Renal cortical epithelial cell (primary cell): ENCODE data around the gene ULK4. TPM values are rescaled to one million over a fixed set of nuclear protein-coding genes. Genes with fewer than 3 reads are reported as not detected.

Experiments used
- DNase-seq: peaks from one replicate; pipeline ENCODE4 v3.0.0-alpha.2; 2011; ENCODE audit warnings: low read depth
- total RNA-seq: library from RNA; depleted of rRNA; stranded (reverse); fragments of >200 nt; gene quantifications from 2 replicates; pipeline ENCODE4 v1.2.3, GENCODE V29; 2014

ULK4 gene
- total RNA-seq, 1 donor from 2014 or later: 20.5 TPM

- DNase-seq: no peak
Observed at GRCh38 chr3:41198046-41198445, 763.9 kb downstream of the ULK4 start.

Other genes starting within 250 kb of the ULK4 start
- 26.4 and 84.4 TPM in 2 replicates for gene TRAK1, start 129.3 kb upstream of the ULK4 start, total RNA-seq